ENCODE measurements around the gene SELENOI. TPM values are rescaled to one million over a fixed set of nuclear protein-coding genes. Genes with fewer than 3 reads are reported as not detected.

Gene SELENOI
- total and polyA plus RNA-seq, 4 donors, result 3.2 to 36.6 (median 17.0) TPM

- Histone ChIP-seq H3K4me3 (peak within 1 kb of the TSS; percentile 92), H3K4me1 (ENCODE audit: control insufficient read depth in 5 of 5, insufficient read depth in 5 of 5, low read length in 5 of 5) (peaks cover 0 to 26% (median 6%) of the 10 kb centered on the region in 5 donors), H3K27me3 (ENCODE audit: control insufficient read depth in 3 of 3, insufficient read depth in 3 of 3, low read length in 2 of 3) (no peaks in the 10 kb centered on the region), H3K27ac (ENCODE audit: low read depth in 1 of 2, low read length in 1 of 2) (peak within 1 kb of the TSS; percentile 92 to 96), H3K36me3 (ENCODE audit: control insufficient read depth in 4 of 4, insufficient read depth in 4 of 4, low read length in 4 of 4) (peaks cover 0 to 2% (median under 1%) of the 10 kb centered on the region in 4 donors), H3K9me3 (ENCODE audit: control insufficient read depth in 4 of 4, insufficient read depth in 3 of 4, low read length in 3 of 4) (no peaks in the 10 kb centered on the region), H3K9ac (ENCODE audit: insufficient read depth in 1 of 2, low read length in 2 of 2) (peak within 1 kb of the TSS; percentile 91 to 99)
- WGBS, 2 donors, result 0 to 1% methylated on average over 26 to 28 of the region's 28 CpGs
- DNase-seq, result peak; percentile 64 to 76 (median 65)
- TF ChIP-seq CTCF (IDR thresholded peaks at IDR 0.05; ENCODE audit: control extremely low read depth, extremely low read depth), result no peak
- peak; percentile 35 for ATAC-seq (ENCODE audit: insufficient read depth, low FRiP score)
Observed at GRCh38 chr2:26346454-26347053, 611 bp downstream of the SELENOI start, which contains the start of gene ADGRF3. Gene ADGRF3 (minus strand): TSS chr2:26346789. CDS start chr2:26346234, 555 bp downstream.

GRCh38 chr2:26347286-26347865 lies 1.4 kb downstream of the SELENOI start:
- H3K4me1 ChIP-seq (ENCODE audit: control insufficient read depth in 5 of 5, insufficient read depth in 5 of 5, low read length in 5 of 5), result peaks cover 0 to 26% (median 6%) of the 10 kb centered on the region in 5 donors
- ATAC-seq (ENCODE audit: insufficient read depth, low FRiP score), result no peak
- H3K27me3 ChIP-seq (ENCODE audit: control insufficient read depth in 3 of 3, insufficient read depth in 3 of 3, low read length in 2 of 3), result no peaks in the 10 kb centered on the region
- peak overlapping the region; percentile 66 to 83 for H3K9ac ChIP-seq (ENCODE audit: insufficient read depth in 1 of 2, low read length in 2 of 2)
- H3K9me3 ChIP-seq (ENCODE audit: control insufficient read depth in 4 of 4, insufficient read depth in 3 of 4, low read length in 3 of 4), result no peaks in the 10 kb centered on the region
- H3K4me3 ChIP-seq, result no peak overlapping the region
- peak overlapping the region in 1 of 2 donors; percentile 92 for H3K27ac ChIP-seq (ENCODE audit: low read depth in 1 of 2, low read length in 1 of 2)
- WGBS, 2 donors, result 19 to 31% methylated on average over 5 of the region's 5 CpGs
- no peak for TF ChIP-seq CTCF (IDR thresholded peaks at IDR 0.05; ENCODE audit: control extremely low read depth, extremely low read depth)
- DNase-seq, result peak in 1 of 3 donors; percentile 37
- peaks cover 0 to 2% (median under 1%) of the 10 kb centered on the region in 4 donors for H3K36me3 ChIP-seq (ENCODE audit: control insufficient read depth in 4 of 4, insufficient read depth in 4 of 4, low read length in 4 of 4)

- H3K36me3 ChIP-seq (ENCODE audit: control insufficient read depth in 4 of 4, insufficient read depth in 4 of 4, low read length in 4 of 4), result peaks cover 0 to 2% (median 0%) of the 10 kb centered on the region in 4 donors
- WGBS, 2 donors, result 73 to 97% methylated on average over 3 of the region's 3 CpGs
- no peak overlapping the region for H3K9ac ChIP-seq (ENCODE audit: insufficient read depth in 1 of 2, low read length in 2 of 2)
Observed at GRCh38 chr2:26349690-26350089, 3.7 kb downstream of the SELENOI start.

More at GRCh38 chr2:26349690-26350089, 3.7 kb downstream of the SELENOI start:
- ATAC-seq (ENCODE audit: insufficient read depth, low FRiP score) (no peak), DNase-seq (no peak)
- no peak overlapping the region for H3K4me3 ChIP-seq
- no peak overlapping the region for H3K27ac ChIP-seq (ENCODE audit: low read depth in 1 of 2, low read length in 1 of 2)
- H3K4me1 ChIP-seq (ENCODE audit: control insufficient read depth in 5 of 5, insufficient read depth in 5 of 5, low read length in 5 of 5), result peaks cover 0 to 22% (median 6%) of the 10 kb centered on the region in 5 donors
- H3K9me3 ChIP-seq (ENCODE audit: control insufficient read depth in 4 of 4, insufficient read depth in 3 of 4, low read length in 3 of 4), result no peaks in the 10 kb centered on the region
- no peak for TF ChIP-seq CTCF (IDR thresholded peaks at IDR 0.05; ENCODE audit: control extremely low read depth, extremely low read depth)
- no peaks in the 10 kb centered on the region for H3K27me3 ChIP-seq (ENCODE audit: control insufficient read depth in 3 of 3, insufficient read depth in 3 of 3, low read length in 2 of 3)

All from lung (tissue), 12 donors.